HFFc6 (cell line): ENCODE measurements around the gene SHMT2. TPM values are rescaled to one million over a fixed set of nuclear protein-coding genes. Genes with fewer than 3 reads are reported as not detected.

Experiments used
- DNase-seq: peaks from one replicate; pipeline ENCODE4 v3.0.0-alpha.2; 2018
- H3K27ac Mint-ChIP-seq: 2 replicates; pipeline ENCODE4 v1.8.0; 2020; ENCODE audit warnings: mild to moderate bottlenecking, mixed read lengths
- H3K27me3 Mint-ChIP-seq: 2 replicates; pipeline ENCODE4 v1.8.0; 2021; ENCODE audit warnings: mild to moderate bottlenecking, moderate library complexity, mixed read lengths; ENCODE audit not compliant: insufficient read depth
- H3K36me3 Mint-ChIP-seq: 2 replicates; pipeline ENCODE4 v1.8.0; 2021; ENCODE audit warnings: low read depth, mixed read lengths
- H3K4me1 Mint-ChIP-seq: 2 replicates; pipeline ENCODE4 v1.8.0; 2020; ENCODE audit warnings: low read depth, mixed read lengths
- H3K4me3 Mint-ChIP-seq: 2 replicates; pipeline ENCODE4 v1.8.0; 2020; ENCODE audit warnings: mild to moderate bottlenecking, moderate library complexity, mixed read lengths
- H3K9me3 Mint-ChIP-seq: 2 replicates; pipeline ENCODE4 v1.8.0; 2020; ENCODE audit warnings: mild to moderate bottlenecking, mixed read lengths
- total RNA-seq, 6 experiments: library from RNA; stranded (reverse); fragmentation: NEBNext Ultra II Directional; extraction: Animal tissue kit (Norgen Biotek cat#: 25700); gene quantifications; 2 replicates in 1 of 6; 3 replicates in 5 of 6; pipeline ENCODE4 v1.2.3, GENCODE V29; 2021
- TF ChIP-seq, protein P1 (sequence below): fragments of 200-600 bp; sonication (generic); IDR thresholded peaks from 2 replicates; pipeline ENCODE4 v1.5.0; 2021; ENCODE audit warnings: antibody characterized with exemption, mild to moderate bottlenecking

SHMT2 gene
- total RNA-seq, 6 experiments from 2014 or later = 112 to 127 (median 126) TPM

DNA sequence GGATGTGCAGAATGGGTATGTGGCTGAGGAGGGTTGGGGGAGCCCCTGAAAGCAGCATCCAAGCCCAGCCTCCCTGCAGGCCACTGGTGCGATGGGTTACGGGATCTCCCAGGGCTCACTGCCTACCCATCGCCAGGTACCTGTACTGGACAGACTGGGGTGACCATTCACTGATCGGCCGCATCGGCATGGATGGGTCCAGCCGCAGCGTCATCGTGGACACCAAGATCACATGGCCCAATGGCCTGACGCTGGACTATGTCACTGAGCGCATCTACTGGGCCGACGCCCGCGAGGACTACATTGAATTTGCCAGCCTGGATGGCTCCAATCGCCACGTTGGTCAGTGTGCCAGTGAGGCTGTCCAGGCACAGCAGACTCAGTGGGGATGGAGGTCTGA is 31.2 kb upstream of the SHMT2 start:
- peaks cover 18% of the 10 kb centered on the region for H3K36me3 Mint-ChIP-seq
- no peak overlapping the region for H3K27ac Mint-ChIP-seq
- TF ChIP-seq, protein P1, sequence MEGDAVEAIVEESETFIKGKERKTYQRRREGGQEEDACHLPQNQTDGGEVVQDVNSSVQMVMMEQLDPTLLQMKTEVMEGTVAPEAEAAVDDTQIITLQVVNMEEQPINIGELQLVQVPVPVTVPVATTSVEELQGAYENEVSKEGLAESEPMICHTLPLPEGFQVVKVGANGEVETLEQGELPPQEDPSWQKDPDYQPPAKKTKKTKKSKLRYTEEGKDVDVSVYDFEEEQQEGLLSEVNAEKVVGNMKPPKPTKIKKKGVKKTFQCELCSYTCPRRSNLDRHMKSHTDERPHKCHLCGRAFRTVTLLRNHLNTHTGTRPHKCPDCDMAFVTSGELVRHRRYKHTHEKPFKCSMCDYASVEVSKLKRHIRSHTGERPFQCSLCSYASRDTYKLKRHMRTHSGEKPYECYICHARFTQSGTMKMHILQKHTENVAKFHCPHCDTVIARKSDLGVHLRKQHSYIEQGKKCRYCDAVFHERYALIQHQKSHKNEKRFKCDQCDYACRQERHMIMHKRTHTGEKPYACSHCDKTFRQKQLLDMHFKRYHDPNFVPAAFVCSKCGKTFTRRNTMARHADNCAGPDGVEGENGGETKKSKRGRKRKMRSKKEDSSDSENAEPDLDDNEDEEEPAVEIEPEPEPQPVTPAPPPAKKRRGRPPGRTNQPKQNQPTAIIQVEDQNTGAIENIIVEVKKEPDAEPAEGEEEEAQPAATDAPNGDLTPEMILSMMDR = no peak
- no peak overlapping the region for H3K4me3 Mint-ChIP-seq
- peaks cover 21% of the 10 kb centered on the region for H3K27me3 Mint-ChIP-seq
- DNase-seq = no peak
- no peaks in the 10 kb centered on the region for H3K9me3 Mint-ChIP-seq
- no peaks in the 10 kb centered on the region for H3K4me1 Mint-ChIP-seq

- no peaks in the 10 kb centered on the region for H3K4me1 Mint-ChIP-seq
- H3K27ac Mint-ChIP-seq = no peak overlapping the region
- no peaks in the 10 kb centered on the region for H3K9me3 Mint-ChIP-seq
- peaks cover 18% of the 10 kb centered on the region for H3K36me3 Mint-ChIP-seq
- H3K27me3 Mint-ChIP-seq = peaks cover 17% of the 10 kb centered on the region
- TF ChIP-seq, protein P1 = no peak
- H3K4me3 Mint-ChIP-seq = no peak overlapping the region
- no peak for DNase-seq
These were observed 30.3 kb upstream of the SHMT2 start for GRCh38 chr12:57199191-57199590.

GRCh38 chr12:57200497-57200896 is 29.0 kb upstream of the SHMT2 start:
- DNase-seq = no peak
- Mint-ChIP-seq H3K9me3 (no peaks in the 10 kb centered on the region), H3K36me3 (peaks cover 18% of the 10 kb centered on the region), H3K27me3 (peaks cover 11% of the 10 kb centered on the region), H3K4me3 (no peak overlapping the region), H3K4me1 (no peaks in the 10 kb centered on the region), H3K27ac (no peak overlapping the region)
- TF ChIP-seq, protein P1 = no peak

DNA sequence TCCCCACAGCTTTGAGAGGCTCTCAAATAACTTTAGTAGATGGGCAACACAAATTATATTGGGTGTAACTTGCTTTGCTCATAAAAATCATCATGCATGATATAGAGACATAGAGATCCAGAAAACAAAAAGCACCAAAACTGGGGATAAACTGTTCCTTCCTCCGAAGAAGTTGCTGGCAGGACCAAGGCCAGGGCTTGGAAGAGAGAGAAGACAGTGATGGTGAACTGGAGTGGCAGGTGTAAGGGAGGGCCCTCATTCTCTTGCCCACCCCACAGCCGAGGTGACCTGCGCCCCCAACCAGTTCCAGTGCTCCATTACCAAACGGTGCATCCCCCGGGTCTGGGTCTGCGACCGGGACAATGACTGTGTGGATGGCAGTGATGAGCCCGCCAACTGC is 28.3 kb upstream of the SHMT2 start:
- Mint-ChIP-seq H3K27ac (no peak overlapping the region), H3K4me1 (no peaks in the 10 kb centered on the region), H3K36me3 (peaks cover 21% of the 10 kb centered on the region), H3K4me3 (no peak overlapping the region), H3K27me3 (peaks cover 10% of the 10 kb centered on the region), H3K9me3 (no peaks in the 10 kb centered on the region)
- no peak for DNase-seq
- TF ChIP-seq, protein P1 = no peak

GRCh38 chr12:57201631-57202030 is 27.9 kb upstream of the SHMT2 start:
- Mint-ChIP-seq H3K36me3 (peaks cover 17% of the 10 kb centered on the region), H3K27ac (no peak overlapping the region), H3K4me3 (no peak overlapping the region), H3K27me3 (peaks cover 8% of the 10 kb centered on the region), H3K4me1 (no peaks in the 10 kb centered on the region), H3K9me3 (no peaks in the 10 kb centered on the region)
- DNase-seq = no peak
- TF ChIP-seq, protein P1 = no peak

- Mint-ChIP-seq H3K4me1 (no peaks in the 10 kb centered on the region), H3K9me3 (no peaks in the 10 kb centered on the region), H3K27ac (no peak overlapping the region), H3K36me3 (peaks cover 15% of the 10 kb centered on the region), H3K27me3 (peaks cover 11% of the 10 kb centered on the region), H3K4me3 (no peak overlapping the region)
- DNase-seq = no peak
- TF ChIP-seq, protein P1 = no peak
These were observed 27.2 kb upstream of the SHMT2 start for GRCh38 chr12:57202321-57202720.
